Activated T-helper 17 cell treated with anti-CD3 and anti-CD28 coated beads, Interleukin-2, amount 50 U/mL, for 72 hours (primary cell): Measurements from ENCODE around the gene IGSF21. TPM values are rescaled to one million over a fixed set of nuclear protein-coding genes. Genes with fewer than 3 reads are reported as not detected.

Experiments
- ATAC-seq: fragments of 150-1000 bp; cut with Tn5 transposase; replicated peaks from 2 replicates; pipeline ENCODE4 v1.10.0; 2021; ENCODE audit warnings: mild to moderate bottlenecking, moderate library complexity
- H3K27ac Mint-ChIP-seq: one replicate; pipeline ENCODE4 v1.8.0; 2022; ENCODE audit warnings: mixed read lengths
- H3K27me3 Mint-ChIP-seq: one replicate; pipeline ENCODE4 v1.8.0; 2022; ENCODE audit warnings: mixed read lengths
- H3K36me3 Mint-ChIP-seq: one replicate; pipeline ENCODE4 v1.8.0; 2022; ENCODE audit warnings: low read depth, mild to moderate bottlenecking, mixed read lengths
- H3K4me1 Mint-ChIP-seq: one replicate; pipeline ENCODE4 v1.8.0; 2022; ENCODE audit warnings: mixed read lengths
- H3K4me3 Mint-ChIP-seq: one replicate; pipeline ENCODE4 v1.8.0; 2022; ENCODE audit warnings: mild to moderate bottlenecking, mixed read lengths
- H3K9me3 Mint-ChIP-seq: one replicate; pipeline ENCODE4 v1.8.0; 2022; ENCODE audit warnings: mixed read lengths
- total RNA-seq, 2 donors: library from RNA; stranded (reverse); gene quantifications; one replicate each; pipeline ENCODE4 v1.2.3, GENCODE V29; 2022

The IGSF21 gene
- total RNA-seq, 2 donors from 2014 or later = not detected

- Mint-ChIP-seq H3K27me3 (peaks cover 23% of the 10 kb centered on the region), H3K9me3 (no peaks in the 10 kb centered on the region), H3K27ac (no peak overlapping the region), H3K36me3 (no peaks in the 10 kb centered on the region), H3K4me1 (no peaks in the 10 kb centered on the region), H3K4me3 (no peak overlapping the region)
- no peak for ATAC-seq
Measured at GRCh38 chr1:18290740-18291412, 183.3 kb downstream of the IGSF21 start.

- no peak overlapping the region for H3K27ac Mint-ChIP-seq
- no peaks in the 10 kb centered on the region for H3K9me3 Mint-ChIP-seq
- no peaks in the 10 kb centered on the region for H3K4me1 Mint-ChIP-seq
- no peaks in the 10 kb centered on the region for H3K36me3 Mint-ChIP-seq
- ATAC-seq = no peak
- peaks cover 29% of the 10 kb centered on the region for H3K27me3 Mint-ChIP-seq
- H3K4me3 Mint-ChIP-seq = no peak overlapping the region
Measured at GRCh38 chr1:18292531-18292930, 184.9 kb downstream of the IGSF21 start.

- H3K27ac Mint-ChIP-seq = no peak overlapping the region
- no peaks in the 10 kb centered on the region for H3K9me3 Mint-ChIP-seq
- ATAC-seq = no peak
- H3K27me3 Mint-ChIP-seq = peaks cover 32% of the 10 kb centered on the region
- H3K4me3 Mint-ChIP-seq = no peak overlapping the region
- no peaks in the 10 kb centered on the region for H3K4me1 Mint-ChIP-seq
- no peaks in the 10 kb centered on the region for H3K36me3 Mint-ChIP-seq
Measured at GRCh38 chr1:18293291-18293690, 185.7 kb downstream of the IGSF21 start.

GRCh38 chr1:18294437-18295176 is 187.0 kb downstream of the IGSF21 start:
- no peak for ATAC-seq
- Mint-ChIP-seq H3K4me1 (no peaks in the 10 kb centered on the region), H3K9me3 (no peaks in the 10 kb centered on the region), H3K27ac (no peak overlapping the region), H3K4me3 (no peak overlapping the region), H3K36me3 (no peaks in the 10 kb centered on the region), H3K27me3 (peaks cover 42% of the 10 kb centered on the region)

DNA sequence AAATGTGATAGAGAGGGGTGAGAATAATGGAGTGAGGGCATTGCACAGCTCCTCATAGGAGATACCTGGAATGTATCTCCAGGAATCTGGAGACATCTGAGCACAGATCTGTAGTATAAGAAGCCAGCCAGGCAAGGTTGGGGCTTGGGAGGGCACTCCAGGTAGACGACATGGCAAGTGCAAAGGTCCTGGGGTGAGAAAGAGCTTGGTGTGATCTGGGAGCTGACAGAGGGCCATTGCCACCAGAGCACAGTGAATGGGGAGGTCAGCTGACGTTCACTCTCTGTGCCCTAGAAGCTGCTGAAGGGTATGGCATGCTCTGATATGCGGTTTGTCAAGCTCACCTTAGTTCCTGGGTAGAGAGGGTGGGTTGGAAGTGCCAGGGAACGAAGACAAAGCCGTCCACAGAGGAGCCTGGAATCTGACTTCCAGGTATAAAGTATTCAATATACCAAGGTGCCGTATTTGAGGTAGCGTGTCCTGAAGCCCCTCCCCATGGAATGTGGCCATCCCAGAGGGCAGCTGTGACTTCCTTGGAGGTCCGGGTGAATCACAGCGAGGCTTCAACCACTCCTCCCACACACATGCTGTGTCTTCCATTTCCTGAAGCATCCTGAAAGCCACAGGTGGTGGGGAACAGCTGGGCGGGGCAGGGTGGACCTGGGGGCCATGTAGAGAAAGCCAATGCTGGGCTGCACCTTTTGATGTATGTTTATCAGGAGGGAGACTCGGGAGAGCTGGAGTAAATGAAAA is 190.5 kb downstream of the IGSF21 start:
- Mint-ChIP-seq H3K4me1 (no peaks in the 10 kb centered on the region), H3K36me3 (no peaks in the 10 kb centered on the region), H3K9me3 (no peaks in the 10 kb centered on the region), H3K4me3 (no peak overlapping the region), H3K27me3 (peaks cover 44% of the 10 kb centered on the region), H3K27ac (no peak overlapping the region)
- ATAC-seq = no peak

DNA sequence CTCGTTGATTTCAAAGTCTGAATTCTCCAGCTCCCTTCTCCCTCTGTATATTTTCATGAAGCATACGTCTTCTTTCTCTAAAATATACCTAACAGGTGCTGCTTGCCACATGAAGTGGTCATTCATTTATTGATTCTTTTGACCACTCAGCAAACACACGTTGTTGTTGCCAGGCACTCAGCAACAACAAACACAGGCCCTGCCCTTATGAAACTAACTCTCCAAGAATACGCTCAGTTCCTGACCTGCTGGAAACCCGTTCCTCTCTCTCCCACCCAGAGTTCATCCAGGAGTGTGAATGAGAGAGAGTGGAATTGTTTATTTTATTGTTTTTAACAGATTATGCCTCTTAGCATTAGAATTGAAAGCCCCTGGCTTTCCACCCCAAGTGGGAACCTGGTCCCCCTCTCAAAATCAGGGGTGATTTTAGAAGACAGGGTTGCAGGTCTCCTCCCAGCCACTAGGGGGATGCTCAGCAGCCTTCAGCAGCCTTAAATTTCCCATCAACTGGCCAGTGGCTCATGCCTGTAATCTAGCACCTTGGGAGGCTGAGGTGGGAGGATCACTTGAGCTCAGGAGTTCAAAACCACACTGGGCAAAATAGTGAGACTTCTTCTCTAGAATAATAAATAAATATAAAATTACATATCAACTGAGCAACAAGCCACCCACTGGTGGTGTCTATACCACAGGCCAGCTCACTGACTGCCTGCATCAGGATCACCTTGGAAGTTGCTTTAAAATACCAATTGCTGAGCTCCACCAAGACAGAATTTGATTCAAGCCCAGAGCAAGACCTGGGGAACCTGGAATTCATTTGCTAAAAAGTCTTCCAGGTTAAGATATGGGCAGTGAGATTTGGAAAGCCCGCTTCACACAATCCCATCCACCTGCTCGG is 192.1 kb downstream of the IGSF21 start:
- Mint-ChIP-seq H3K27me3 (peaks cover 37% of the 10 kb centered on the region), H3K4me3 (no peak overlapping the region)
- ATAC-seq = no peak

DNA sequence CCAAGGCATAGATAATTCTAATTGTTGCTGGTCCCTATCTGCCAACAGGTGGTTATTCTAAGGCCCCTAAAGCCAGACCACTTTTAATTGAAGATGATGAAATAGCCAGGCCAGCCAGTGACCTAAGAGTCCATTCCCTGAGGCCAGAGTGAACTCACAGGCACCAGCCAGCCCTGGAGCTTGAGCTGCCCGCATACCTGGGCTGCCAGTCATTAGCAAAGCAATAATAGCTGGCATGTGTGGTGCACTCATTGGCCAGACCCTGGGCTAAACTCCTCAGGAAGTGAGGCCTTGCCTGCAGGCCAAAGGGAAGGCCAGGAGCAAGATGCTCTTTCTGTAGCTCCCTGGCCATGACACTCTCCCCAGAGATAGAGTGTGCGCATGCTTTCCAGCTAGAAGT is 192.8 kb downstream of the IGSF21 start:
- Mint-ChIP-seq H3K36me3 (no peaks in the 10 kb centered on the region), H3K4me1 (no peaks in the 10 kb centered on the region), H3K27me3 (peaks cover 30% of the 10 kb centered on the region), H3K9me3 (no peaks in the 10 kb centered on the region), H3K27ac (no peak overlapping the region), H3K4me3 (no peak overlapping the region)
- ATAC-seq = no peak

More for the DNA sequence above, 192.1 kb downstream of the IGSF21 start:
- H3K4me1 Mint-ChIP-seq = no peaks in the 10 kb centered on the region
- no peak overlapping the region for H3K27ac Mint-ChIP-seq
- H3K36me3 Mint-ChIP-seq = no peaks in the 10 kb centered on the region
- no peaks in the 10 kb centered on the region for H3K9me3 Mint-ChIP-seq

- no peak for ATAC-seq
- Mint-ChIP-seq H3K4me3 (no peak overlapping the region), H3K27me3 (peaks cover 20% of the 10 kb centered on the region), H3K9me3 (no peaks in the 10 kb centered on the region), H3K27ac (no peak overlapping the region), H3K4me1 (no peaks in the 10 kb centered on the region), H3K36me3 (no peaks in the 10 kb centered on the region)
Measured at GRCh38 chr1:18302788-18303413, 195.3 kb downstream of the IGSF21 start.

DNA sequence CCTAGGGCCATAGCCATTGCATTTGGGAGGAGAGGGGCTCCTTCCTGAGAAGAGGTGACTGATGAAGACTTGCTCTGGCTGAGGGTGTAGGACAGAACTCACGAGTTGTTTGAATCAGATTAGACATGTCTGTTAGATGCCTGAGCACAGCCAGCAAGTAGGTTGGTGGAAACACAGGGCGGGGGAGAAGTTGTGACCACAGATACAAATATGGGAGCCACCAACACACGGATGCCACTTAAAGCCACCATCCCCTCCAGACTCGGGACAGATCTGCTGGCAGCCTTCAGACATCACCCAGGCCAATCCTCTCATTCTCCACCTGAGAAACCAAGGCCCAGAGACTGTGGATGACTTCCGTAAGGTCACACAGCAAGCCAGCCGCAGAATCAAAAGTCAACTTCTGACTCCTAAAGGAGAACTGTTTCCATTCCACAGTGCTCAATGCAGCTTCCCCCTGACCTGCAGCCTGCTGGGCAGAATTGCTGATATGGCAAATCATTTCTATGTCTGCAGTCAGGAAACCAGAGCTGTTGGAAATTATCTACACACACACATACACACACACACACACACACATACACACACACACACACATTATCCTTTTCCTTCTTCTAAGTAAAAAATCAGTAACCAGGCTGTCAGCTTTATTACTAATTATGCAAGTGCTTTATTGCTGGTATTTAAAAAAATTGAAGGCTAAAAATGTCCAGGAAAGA is 196.7 kb downstream of the IGSF21 start:
- H3K4me1 Mint-ChIP-seq = no peaks in the 10 kb centered on the region
- H3K4me3 Mint-ChIP-seq = no peak overlapping the region
- no peak overlapping the region for H3K27ac Mint-ChIP-seq
- no peaks in the 10 kb centered on the region for H3K9me3 Mint-ChIP-seq
- no peak for ATAC-seq
- H3K27me3 Mint-ChIP-seq = peaks cover 9% of the 10 kb centered on the region
- H3K36me3 Mint-ChIP-seq = no peaks in the 10 kb centered on the region

GRCh38 chr1:18305182-18305795 is 197.7 kb downstream of the IGSF21 start:
- H3K9me3 Mint-ChIP-seq = no peaks in the 10 kb centered on the region

GRCh38 chr1:18307329-18307898 is 199.8 kb downstream of the IGSF21 start:
- no peak overlapping the region for H3K4me3 Mint-ChIP-seq
- ATAC-seq = no peak
- H3K27me3 Mint-ChIP-seq = peaks cover 5% of the 10 kb centered on the region
- H3K27ac Mint-ChIP-seq = no peak overlapping the region
- no peaks in the 10 kb centered on the region for H3K4me1 Mint-ChIP-seq
- H3K36me3 Mint-ChIP-seq = no peaks in the 10 kb centered on the region
- H3K9me3 Mint-ChIP-seq = no peaks in the 10 kb centered on the region

More at GRCh38 chr1:18305182-18305795, 197.7 kb downstream of the IGSF21 start:
- Mint-ChIP-seq H3K27ac (no peak overlapping the region), H3K4me3 (no peak overlapping the region), H3K27me3 (peaks cover 6% of the 10 kb centered on the region), H3K4me1 (no peaks in the 10 kb centered on the region), H3K36me3 (no peaks in the 10 kb centered on the region)
- no peak for ATAC-seq

DNA sequence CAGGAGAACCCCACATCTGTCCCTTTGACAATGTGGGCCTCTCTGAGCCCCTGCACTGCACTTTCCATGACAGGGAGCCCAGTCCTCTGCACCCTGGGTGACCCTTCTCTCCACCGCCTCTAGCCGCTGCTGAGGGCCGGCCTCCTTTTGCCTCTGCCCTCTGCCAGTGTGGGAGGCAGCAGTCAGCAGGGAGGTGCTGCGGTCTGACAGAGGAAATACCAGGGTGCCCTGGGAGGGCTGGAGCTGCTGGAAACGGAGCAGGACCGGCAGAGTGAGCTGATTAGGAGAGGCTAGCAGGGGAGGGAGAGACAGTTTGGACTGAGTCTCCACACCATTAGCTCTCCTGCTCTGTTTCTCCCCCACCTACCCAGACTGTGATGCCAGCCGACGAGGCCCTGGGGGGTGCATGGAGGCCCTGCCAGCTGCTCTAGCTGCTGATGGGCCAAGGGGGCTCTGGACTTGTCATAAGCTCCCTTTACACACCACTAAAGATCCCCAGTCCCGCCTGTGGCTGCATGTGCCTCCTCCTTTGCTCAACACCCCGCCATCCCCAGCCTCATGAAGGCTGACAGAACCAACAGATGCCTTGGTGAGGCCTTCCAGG is 202.1 kb downstream of the IGSF21 start:
- Mint-ChIP-seq H3K27ac (no peak overlapping the region), H3K4me3 (no peak overlapping the region), H3K9me3 (no peaks in the 10 kb centered on the region), H3K27me3 (peaks cover 4% of the 10 kb centered on the region), H3K36me3 (no peaks in the 10 kb centered on the region), H3K4me1 (no peaks in the 10 kb centered on the region)
- ATAC-seq = no peak
